ENCODE data around the gene DIO2.

Gene DIO2

GRCh38 chr14:80223696-80224465 lies 12.6 kb upstream of the DIO2 start:
- TF ChIP-seq, protein P1, sequence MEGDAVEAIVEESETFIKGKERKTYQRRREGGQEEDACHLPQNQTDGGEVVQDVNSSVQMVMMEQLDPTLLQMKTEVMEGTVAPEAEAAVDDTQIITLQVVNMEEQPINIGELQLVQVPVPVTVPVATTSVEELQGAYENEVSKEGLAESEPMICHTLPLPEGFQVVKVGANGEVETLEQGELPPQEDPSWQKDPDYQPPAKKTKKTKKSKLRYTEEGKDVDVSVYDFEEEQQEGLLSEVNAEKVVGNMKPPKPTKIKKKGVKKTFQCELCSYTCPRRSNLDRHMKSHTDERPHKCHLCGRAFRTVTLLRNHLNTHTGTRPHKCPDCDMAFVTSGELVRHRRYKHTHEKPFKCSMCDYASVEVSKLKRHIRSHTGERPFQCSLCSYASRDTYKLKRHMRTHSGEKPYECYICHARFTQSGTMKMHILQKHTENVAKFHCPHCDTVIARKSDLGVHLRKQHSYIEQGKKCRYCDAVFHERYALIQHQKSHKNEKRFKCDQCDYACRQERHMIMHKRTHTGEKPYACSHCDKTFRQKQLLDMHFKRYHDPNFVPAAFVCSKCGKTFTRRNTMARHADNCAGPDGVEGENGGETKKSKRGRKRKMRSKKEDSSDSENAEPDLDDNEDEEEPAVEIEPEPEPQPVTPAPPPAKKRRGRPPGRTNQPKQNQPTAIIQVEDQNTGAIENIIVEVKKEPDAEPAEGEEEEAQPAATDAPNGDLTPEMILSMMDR (conservative IDR thresholded peaks at IDR 0.05) = no peak
- no peak for TF ChIP-seq ZFX (IDR thresholded peaks at IDR 0.05)
- H3K27ac ChIP-seq = no peak overlapping the region

DNA sequence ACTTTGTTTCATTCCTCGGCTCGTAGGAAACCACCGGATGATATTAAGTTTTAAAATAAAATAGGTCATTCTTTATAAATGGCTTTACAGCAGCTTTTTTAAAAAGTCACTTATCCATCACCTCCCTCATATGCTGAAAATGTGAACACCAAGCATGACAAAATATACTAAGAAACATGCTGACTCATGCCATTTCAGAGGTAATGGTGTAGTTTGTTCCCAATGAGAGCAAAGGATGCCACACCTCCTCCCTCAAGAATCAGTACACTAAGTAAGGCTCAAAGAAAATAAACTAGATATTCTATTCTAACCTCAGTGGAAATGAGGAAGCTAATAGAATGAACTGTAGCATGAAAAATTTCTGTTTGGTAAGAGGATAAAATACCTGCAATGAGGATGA lies 5.5 kb upstream of the DIO2 start:
- TF ChIP-seq ZFX (IDR thresholded peaks at IDR 0.05) = no peak
- TF ChIP-seq, protein P1 (conservative IDR thresholded peaks at IDR 0.05) = no peak
- H3K27ac ChIP-seq = no peak overlapping the region

GRCh38 chr14:80215756-80216581 lies 4.7 kb upstream of the DIO2 start:
- no peak overlapping the region for H3K27ac ChIP-seq
- TF ChIP-seq, protein P1 (conservative IDR thresholded peaks at IDR 0.05) = no peak
- TF ChIP-seq ZFX (IDR thresholded peaks at IDR 0.05) = no peak

DNA sequence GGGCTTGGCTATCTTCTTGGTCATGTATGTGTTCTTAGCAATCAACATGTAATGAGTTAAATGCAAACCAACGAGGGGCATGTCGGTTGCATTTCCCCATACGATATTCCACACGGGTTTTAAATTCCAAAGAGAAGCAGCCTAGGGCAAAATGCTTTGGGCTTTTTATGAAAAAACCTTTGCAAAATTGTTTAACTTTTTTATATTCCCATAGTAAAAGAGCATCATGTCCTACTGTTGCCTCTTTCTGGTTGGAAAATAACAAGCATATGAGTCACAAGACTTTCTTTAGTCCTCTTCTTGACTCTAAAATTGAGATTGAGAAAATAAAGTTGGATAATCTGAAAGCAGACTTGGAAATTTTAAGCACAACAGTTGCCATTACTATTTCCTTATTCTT lies 3.8 kb upstream of the DIO2 start:
- TF ChIP-seq, protein P1 (conservative IDR thresholded peaks at IDR 0.05) = no peak
- TF ChIP-seq ZFX (IDR thresholded peaks at IDR 0.05) = no peak
- no peak overlapping the region for H3K27ac ChIP-seq

DNA sequence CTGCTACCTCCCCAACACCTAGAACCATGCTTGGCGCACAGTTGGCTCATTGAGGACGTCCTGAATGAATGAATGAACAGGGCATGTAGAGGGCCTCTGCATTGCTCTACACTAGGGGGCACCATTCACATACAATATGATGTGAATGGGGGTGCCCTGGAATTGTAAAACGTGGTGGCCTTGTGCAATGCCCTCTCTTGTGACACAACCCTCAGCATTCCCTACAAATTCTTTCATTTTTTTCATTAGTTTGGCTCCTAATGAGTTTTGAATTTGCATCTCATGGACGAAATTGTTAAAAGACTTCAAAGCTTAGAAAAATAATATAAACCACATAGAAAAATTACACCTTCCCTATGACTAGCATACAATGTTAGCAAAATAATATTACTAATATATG lies 2.3 kb upstream of the DIO2 start:
- TF ChIP-seq, protein P1 (conservative IDR thresholded peaks at IDR 0.05) = peak; percentile 80
- no peak for TF ChIP-seq ZFX (IDR thresholded peaks at IDR 0.05)

DNA sequence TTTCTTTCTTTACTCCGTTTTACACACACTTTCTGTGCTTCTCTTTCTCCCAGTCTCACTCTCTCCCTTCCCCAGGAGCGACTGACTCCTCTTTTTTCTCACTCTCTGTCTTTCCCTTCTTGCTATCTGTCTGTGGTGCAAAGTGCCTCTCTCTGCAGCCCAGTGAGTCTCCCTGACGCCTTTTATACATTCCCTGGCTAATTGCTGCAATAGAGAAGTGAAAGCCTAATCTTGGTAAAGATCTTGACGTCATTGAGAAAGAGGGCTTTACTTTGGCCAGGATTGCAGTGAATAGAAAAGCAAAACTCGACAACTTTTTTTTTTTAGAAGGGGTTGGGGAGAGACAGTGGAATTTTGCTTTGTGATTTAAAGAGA lies 706 bp upstream of the DIO2 start:
- H3K27ac ChIP-seq = no peak overlapping the region
- TF ChIP-seq, protein P1 (conservative IDR thresholded peaks at IDR 0.05) = no peak

More for the DNA sequence above, 2.3 kb upstream of the DIO2 start:
- no peak overlapping the region for H3K27ac ChIP-seq

DNA sequence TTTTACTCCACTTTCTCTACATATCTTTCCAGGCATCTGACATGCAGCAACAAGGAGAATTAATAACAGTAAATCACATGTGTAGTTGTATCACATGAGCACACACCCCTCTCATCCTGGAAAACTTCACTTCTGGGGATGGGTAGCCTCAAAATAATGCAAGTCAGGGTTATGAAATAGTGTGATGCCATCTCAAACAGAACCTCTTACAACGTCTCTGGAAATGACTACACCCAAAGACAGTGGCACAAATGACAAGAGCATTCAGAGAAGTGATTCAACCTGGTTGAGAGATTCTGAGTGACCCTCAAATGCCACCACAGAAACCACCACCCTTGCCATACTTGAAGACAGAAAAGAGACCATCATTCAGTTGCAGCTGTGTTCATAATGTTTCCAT lies 2.8 kb downstream of the DIO2 start:
- H3K27ac ChIP-seq = no peak overlapping the region
- TF ChIP-seq, protein P1 (conservative IDR thresholded peaks at IDR 0.05) = no peak
- TF ChIP-seq ZFX (IDR thresholded peaks at IDR 0.05) = no peak

Data from C4-2B (cell line).